Suppressor macrophage treated with lipopolysaccharide for 1 hour (primary cell): ENCODE measurements around the gene ZNF580.

ENCODE experiments used
- DNase-seq, 3 donors: peaks; one replicate each; pipeline ENCODE4 v3.0.0-alpha.2; 2020 to 2022

ZNF580 gene

DNA sequence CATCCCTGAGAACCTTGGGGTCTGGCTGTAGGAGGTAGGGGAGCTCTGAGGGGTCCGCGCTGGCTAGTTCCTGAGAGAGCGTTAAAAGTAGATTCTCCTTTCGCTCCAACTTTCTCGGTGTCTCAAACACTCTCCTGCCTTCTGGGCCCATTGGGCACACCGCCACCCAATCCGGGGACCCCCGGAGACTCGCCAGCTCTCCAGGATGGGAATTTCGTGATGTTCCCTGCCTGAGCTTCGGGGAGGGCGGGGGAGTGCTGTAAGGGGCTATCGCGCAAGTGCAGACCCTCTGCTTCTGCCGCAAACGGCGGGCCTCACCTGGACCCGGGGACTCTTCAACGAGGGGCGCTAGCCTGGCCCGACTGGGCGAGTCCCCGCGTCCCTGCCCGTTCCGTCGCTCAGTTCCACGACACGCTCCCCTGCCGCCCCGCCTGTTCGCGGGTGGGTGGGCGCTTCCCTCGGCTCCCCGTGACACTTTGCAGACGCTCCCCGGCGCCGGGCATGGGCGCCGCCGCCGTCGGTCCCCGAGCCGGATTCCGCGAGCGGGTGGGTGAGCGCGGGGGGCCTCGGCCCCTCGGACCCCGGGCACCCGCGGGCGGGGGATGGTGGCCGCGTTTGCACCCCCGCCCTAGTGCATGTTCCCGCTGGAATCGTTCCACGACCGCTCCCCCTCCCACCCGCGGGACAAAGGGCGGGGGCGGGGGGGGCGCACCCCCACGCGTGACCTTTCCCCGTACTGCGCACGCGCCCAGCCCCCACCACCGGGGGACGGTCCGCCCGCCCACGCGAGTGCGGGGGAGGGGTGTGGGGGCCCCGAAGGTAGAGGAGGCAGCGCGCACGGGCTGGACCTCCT, 7.2 kb downstream of the ZNF580 start, which contains the start of gene CCDC106:
CCDC106 (plus strand) TSS at position 481 of the 853 bp plus-strand sequence. CDS start 835 bp downstream, outside the sequence.
- peak; percentile 58 to 80 (median 61) for DNase-seq

DNA sequence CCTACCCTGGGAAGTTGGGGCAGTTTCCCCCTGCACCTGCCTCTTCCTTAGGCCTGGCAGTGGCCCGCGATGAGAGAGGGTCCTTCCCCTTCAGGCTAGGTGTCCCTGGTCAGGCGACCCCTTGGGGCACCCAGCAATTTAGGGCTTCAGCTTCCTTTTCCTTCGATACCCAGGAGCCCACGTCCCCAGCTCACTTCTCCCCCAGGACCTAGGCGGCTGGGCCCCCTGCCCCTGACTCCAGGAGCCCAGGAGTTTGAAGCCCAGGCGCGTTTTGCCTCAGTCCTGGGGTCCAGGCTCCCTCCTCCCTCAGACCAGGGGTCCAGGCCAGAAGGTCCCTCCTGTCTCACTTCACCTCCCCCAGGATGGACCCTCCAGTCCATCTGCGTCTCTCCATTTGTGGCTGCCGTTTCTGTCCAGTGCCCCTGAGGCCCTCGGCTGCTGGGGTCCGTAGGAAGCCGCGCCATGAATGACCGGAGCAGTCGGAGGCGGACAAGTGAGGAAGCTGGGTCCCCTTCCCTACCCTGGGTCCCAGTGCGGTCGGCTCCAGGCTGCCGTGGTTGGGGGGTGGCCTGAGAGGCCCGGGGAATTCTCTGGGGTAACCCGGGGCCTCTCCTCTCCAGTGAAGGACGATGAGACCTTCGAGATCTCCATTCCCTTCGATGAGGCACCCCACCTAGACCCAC, 7.9 kb downstream of the ZNF580 start:
- peak; percentile 25 to 36 (median 35) for DNase-seq

DNA sequence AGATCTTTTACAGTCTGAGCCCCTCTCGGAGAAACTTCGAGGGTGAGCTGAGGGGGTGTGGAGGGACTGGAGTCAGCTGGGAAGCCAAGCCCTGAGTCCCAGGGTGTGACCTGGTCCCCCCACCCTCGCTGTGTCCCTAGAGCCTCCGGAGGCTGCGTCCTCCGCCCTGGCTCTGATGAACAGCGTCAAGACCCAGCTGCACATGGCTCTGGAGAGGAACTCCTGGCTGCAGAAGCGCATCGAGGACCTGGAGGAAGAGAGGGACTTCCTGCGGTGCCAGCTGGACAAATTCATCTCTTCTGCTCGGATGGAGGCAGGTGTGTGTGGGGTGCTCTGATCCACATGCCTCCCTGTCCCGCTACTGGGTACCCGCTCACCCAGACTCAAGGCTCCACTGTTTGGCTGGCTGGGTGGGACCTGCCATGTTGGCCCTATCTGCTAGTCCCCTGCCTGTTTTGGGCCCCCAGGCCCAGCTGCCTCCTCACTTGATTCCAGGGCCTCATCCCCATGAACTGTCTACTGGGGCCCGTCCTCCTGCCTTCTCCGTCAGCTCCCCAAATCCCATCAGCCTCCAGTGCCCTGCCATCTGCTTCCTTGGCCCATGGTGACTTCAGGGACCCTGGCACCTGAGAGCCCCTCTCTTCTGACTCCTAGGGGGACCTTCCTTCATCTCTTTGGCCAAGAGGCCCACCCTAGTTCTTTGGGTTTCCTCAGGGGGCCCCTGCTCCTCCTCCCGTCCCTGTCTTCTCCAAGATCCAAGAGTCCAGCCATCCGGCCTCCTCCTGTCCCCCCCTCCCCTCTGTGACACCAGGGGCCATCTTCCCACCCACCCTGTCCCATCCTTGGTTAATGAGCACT, 8.7 kb downstream of the ZNF580 start:
- DNase-seq: no peak

DNA sequence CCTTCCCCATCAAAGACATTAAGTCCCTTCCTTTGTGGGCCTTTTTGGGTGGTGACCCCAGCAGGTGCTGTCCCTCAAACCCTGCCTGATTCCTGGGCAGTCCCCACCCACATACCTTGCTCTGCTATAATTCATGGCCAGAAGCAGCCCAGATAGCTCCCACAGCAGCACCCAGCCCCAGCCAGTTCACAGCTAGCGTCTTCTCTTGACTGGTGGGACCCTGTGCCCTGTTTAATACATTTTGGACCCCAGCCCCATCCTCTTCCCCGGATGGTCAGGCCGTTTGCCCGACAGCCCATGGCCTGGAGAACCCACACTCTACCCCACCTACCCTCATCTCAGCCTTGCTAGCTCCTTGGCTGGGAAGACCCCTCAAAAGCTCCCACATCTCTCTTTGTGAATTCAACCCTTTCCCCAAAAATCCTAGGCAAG, 9.3 kb downstream of the ZNF580 start:
- peak in 1 of 3 donors; percentile 24 for DNase-seq

DNA sequence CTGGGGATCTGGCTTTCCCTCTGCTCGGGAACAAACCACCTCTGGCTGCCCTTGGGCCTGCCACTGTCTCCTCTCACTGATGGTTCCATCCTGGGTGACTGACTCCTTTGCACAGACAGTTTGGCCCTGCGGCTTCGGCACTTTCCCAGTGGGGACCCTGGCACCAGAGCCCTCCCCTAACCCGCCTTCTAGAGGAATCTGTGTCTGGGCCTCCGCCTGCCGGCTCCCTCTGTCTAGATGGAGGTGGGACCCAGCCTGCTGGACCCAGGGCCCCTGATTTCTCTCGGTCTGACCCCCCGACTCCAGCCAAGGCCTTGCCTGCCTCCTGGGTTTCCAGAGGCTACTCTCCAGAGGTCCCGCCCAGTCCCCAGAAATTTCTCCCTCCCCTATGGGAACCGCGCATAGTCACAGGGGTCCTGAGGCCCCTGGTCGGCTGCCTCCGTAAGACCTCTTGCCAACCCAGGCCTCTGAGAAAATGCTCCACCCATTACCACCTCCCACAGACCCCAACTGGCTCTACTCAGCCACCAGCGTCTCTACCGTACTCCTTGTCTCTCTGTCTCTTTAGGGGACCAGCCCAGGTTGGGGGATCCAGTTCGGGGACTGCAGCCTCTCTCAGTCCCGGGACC, 9.9 kb downstream of the ZNF580 start:
- no peak for DNase-seq

DNA sequence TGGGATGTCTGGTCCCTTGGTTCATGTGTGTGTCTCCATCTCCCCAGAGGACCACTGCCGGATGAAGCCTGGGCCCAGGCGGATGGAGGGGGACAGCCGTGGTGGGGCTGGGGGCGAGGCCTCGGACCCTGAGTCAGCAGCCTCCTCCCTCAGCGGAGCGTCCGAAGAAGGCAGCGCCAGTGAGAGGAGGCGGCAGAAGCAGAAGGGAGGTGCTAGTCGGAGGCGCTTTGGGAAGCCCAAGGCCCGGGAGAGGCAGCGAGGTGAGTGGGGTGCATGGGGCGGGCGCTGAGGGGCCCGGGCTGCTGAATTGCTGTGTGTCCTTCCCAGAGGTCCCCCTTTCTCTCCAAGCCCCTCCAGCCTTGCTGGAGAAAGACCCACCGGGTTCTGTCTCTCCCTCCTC, 10.4 kb downstream of the ZNF580 start:
- no peak for DNase-seq

DNA sequence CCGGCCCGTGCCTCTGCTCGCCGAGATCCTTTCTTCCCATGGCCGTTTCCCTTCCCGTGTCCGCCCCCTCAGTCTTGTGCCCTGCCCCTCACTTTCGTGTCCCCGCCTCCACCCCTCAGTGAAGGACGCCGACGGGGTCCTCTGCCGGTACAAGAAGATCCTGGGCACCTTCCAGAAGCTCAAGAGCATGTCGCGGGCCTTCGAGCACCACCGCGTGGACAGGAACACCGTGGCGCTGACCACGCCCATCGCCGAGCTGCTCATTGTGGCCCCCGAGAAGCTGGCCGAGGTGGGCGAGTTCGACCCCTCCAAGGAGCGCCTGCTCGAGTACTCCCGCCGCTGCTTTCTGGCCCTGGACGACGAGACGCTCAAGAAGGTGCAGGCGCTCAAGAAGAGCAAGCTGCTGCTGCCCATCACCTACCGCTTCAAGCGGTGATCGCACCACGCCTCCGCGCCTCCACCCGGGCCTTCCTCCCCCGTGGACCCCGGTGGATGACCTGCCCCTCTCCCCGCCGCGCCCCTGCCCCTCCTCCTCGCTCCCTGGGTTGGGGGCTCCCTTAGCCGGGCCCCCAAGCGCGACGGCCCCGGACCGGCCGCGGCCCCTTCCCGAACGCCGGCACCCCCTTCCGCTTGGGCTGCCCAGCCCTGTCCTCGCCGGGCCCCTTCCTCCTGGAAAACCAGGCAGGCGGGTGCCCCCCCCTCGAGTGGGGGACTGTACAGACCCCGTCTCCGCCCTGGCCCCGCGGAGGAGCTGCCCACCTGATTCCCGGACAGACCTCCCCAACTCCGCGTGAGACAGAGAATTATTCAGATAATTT, 11.7 kb downstream of the ZNF580 start:
- peak in 1 of 3 donors; percentile 12 for DNase-seq

DNA sequence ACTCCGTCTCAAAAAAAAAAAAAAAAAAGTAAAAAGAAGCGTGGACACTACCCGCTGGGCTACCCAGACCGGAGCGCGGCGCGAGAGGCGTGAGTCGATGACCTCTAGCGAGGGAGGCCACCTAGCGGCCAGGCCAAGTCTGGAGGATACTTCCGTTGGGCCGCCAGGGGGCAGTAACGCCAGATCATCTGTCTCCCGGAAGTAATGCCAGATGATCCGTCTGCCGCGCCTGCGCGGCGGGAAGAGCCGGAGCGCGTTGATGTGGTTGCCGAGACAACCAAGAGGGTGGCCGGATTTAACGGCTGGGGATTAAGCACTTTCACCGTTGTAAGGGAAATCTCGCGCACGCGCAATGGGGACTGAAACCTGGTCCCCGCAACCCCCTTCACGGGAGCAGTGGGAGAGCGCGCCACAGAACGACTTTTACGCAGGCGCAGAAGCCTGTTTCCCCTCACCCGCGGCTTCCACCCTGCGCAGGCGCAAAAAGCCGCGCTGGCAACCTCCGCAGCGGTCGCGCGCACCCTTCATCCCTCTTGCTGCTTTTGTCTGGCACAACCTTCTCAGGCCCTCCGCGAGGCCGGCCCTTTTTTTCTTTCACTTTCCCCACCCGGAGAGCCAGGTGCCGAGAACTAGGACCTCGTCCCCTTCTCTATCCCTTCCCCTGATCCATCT, 13.0 kb downstream of the ZNF580 start:
- peak; percentile 99 for DNase-seq

DNA sequence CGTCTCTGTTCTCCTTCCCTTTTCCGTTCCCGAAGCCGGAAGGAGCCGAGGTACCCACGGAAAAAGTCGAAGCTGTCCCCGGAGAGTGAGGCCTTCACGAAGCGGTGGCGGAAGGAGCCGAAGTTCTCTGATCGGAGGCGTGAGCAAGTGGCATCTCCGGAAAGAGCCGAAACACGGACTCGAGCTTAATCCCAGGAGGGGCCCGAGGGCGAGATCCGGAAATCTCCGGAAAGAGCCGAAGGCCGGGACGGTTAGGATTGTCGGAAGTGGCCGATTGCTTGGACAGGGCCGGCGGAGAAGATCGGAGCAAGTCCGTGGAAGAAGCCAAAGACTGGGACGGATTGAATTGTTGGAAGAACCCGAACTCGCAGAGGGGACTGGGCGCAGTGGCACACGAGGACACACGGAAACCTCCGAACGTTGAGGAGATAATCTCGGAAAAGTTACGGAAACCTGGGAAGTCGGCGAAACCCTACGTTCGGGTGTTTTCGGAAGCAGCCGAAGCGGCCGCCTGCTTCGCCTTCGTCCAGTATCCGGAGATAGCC, 13.6 kb downstream of the ZNF580 start:
- DNase-seq: peak; percentile 99 to 100 (median 100)

DNA sequence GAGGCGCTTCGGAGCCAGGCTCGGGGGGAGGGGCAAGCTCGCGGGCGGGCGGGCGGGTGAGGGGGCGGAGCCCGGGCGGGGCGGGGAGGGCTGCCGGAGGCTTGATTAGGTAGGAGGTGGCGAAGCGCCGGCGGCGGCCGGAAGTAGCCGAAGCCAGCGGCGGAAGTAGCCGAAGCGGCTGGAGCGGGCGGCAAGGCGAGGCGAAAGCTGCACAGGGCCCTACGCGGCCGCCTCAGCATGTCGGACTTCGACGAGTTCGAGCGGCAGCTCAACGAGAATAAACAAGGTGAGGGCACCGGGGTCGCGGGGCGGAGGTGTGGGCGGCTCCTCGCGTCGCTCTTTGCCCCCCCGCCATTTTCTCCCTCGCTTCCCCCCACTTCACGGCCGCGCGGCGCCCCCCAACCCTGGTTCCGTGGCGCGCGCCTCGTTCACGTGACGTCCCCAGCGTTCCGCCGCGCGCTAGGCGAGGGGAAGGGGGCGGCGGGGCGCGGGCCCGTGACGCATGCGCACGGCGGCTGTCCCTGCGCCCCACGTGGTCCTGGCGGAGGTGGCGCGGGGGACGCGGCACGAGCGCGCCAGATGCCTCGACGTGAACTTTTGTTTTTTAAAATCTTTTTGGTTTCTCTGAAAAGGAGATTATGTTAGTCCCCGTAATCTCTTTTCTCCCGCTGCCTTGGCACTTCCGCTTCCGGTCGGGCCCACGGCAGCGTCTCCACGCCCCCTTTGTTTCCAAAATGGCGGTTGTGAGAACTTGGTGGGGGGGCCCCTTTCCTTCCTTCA, 14.3 kb downstream of the ZNF580 start, which contains the start of gene U2AF2:
U2AF2 (plus strand) TSS at position 168 of the 780 bp plus-strand sequence; CDS start at position 238, 70 bp downstream.
- peak; percentile 94 to 98 (median 98) for DNase-seq

DNA sequence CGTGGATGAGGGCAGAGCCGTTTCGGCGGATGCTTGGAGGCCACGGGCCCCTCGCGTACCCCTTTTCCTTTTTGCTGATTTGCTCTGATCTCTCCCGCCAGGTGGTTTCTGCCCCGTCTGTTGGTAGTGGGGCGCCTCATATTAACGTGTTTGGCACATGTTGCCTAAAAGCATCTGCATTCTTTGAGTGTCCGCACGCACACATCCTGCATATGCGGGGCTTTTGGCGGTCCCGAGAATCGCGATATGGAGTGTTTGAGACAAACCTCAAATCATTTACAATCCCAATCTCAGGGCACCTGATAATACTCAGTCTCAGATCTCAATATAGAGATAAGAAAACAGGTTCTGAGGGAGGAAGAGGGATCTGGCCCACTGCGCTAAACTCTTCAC, 14.8 kb downstream of the ZNF580 start:
- no peak for DNase-seq

DNA sequence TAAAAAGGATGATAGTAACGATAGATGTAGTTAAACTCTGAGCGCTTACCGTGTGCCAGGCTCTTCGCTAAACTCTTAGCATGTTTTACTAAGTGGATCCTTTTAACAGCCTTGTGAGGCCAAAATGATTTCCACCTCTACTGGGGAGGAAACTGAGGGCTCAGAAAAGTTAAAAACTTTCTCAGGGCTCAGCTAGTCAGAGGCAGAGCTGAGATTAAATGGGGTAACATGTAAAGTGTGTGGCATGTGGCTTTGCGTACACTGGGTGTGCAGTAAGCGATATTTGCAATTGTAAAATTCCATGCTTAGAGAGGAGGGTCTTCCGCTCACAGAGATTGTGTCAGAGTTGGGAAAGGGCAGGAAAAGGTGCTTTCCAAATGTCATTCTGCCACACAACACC, 15.8 kb downstream of the ZNF580 start:
- DNase-seq: no peak

DNA sequence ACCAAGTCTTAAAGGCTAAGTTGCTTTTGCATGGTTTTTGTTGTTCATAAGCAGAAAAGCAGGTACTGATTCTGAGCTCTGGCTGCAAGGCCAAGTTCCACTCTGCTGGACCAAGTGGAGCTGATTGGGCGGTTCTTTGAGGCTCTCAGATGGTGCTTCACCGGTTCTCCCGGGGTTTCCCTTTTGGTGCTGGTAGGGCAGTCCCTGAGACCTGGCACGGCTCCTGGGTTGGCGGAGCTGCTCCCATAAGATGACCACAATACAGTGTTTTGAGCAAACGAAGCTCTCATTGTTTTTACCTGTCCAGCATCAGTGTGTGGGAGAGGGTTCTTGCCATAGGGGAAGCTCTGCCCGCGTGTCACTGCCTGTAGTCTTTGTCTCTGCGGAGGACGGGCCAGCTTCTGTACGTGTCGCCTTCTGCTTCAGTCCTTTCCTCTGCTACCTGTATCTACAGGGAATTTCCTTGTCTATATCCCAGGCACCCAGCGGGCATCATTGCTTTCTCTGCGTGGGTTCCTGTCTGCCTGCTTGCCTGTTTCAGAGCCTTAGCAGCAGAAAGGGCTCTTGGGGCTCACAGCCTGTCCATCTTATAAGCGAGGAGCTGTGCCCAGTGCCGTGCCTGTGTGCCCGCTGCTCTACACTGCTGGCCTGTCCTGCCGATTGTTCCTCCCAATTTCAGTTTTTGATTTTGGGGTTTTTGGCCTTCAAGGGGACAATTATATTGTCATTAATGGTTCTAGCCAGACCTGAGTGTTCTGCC, 16.4 kb downstream of the ZNF580 start:
- no peak for DNase-seq

DNA sequence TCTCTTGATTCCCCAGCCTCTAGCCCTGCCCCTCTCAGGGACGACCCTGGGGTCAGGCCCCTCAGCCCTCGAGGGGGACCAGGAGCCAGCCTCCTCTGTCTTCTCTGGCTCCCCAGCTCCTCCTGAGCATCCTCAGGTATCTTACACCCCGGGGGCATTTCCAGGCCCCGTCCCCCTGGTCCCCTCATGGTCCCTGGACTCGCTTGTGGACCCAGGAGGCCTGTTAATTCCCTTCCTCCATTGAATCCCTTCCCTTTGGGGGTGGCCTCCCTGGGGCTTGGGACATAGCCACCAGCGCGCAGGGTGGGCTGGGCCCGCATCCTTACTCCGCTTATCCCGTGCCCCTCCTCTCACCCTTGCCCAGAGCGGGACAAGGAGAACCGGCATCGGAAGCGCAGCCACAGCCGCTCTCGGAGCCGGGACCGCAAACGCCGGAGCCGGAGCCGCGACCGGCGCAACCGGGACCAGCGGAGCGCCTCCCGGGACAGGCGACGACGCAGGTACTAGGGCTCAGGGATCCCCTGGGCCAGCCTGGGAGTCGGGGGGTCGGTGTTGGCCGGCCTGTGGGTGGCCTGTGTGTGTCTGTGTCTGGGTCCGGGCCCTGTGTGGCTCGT, 18.2 kb downstream of the ZNF580 start:
- no peak for DNase-seq

DNA sequence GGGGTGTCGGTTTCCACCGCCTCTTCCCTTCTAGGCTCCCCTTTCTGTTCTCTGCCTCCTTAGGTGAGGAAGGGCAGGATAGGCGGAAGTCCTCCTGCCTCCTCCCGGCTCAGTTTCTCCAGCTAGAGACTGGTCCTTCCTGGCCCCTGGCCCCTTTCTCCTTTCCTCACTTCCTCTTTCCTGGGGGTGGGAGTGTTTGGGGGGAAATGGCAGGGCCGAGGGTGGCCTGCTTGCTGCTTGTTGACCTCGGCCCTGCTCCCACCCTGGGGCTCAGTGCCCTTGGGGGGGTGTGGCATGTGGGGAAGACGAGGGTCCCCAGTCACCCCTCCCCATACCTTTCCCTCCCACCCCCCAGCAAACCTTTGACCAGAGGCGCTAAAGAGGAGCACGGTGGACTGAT, 19.0 kb downstream of the ZNF580 start:
- no peak for DNase-seq

DNA sequence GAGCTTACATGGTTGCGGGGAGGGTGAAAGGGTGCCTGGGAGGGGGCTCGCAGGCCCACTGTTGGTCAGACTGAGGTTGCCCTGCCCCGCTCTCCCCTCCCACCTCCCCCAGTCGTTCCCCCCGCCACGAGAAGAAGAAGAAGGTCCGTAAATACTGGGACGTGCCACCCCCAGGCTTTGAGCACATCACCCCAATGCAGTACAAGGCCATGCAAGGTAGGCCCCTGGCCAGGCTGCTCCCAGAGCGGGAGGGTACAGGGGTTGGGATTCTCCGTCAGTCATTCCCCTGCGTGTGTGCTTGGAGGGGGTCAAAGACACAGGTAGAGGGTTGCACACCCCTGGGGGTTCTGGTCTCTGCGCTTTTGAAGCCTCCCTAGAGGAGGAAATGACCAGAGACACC, 19.6 kb downstream of the ZNF580 start:
- DNase-seq: no peak

DNA sequence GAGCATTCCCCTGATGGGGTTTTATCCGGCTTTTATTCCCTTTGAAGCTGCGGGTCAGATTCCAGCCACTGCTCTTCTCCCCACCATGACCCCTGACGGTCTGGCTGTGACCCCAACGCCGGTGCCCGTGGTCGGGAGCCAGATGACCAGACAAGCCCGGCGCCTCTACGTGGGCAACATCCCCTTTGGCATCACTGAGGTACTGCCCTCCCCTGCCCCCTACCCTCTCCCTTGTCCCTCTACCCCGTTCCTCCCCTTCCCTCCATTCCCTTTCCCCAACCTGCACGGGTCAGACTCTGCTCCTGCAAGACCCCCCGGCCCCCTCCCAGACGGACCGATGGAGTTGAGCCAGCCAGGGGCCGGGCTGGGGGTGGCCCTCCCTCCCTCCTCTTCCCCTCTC, 20.2 kb downstream of the ZNF580 start:
- no peak for DNase-seq

DNA sequence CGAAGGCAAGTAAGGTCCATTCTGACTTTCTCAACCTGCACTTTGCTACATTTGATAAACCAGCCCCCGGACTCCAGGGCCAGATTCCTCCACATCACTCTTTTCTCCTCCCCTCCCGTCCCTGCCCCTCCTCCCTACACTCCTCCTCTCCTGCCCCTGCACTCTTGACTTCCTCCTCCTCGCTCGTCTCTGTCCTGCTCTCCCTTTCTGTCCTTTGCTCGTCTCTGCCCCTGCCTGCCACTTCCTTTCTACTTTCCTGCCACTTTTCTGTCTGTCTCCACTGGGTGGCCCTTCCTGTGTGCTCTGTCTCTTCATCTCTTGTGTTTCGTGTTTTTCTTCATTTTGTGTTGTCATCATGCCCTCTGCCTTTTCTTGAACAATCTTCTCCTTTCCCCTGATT, 21.0 kb downstream of the ZNF580 start:
- no peak for DNase-seq
